Measurements from ENCODE around the gene PLCG1.
A peak's percentile ranks its signal among the peaks of the same experiment; 100 is the strongest.

Gene PLCG1

DNA sequence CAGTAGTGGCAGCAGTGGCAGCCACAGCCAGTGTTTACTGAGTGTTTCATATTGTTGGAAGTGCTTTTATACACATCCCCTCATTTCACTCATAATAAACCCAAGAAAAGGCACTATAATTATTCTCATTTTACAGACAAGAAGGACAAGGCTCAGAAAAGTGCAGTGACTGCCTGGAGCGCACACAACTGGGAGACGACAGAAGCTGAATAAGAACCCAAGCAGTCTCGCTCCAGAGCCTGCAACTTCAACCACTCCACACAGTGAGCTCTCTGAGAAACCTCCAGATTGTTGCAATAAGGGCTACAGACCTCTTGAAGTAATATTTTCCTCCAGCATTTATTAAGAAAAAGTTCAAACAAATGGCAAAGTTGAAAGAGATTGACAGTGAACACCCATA lies 76.9 kb downstream of the PLCG1 start:
- DNase-seq (ENCODE audit: low read depth), result no peak

GRCh38 chr20:41214666-41215065 lies 77.3 kb downstream of the PLCG1 start:
- TF ChIP-seq, protein P1, sequence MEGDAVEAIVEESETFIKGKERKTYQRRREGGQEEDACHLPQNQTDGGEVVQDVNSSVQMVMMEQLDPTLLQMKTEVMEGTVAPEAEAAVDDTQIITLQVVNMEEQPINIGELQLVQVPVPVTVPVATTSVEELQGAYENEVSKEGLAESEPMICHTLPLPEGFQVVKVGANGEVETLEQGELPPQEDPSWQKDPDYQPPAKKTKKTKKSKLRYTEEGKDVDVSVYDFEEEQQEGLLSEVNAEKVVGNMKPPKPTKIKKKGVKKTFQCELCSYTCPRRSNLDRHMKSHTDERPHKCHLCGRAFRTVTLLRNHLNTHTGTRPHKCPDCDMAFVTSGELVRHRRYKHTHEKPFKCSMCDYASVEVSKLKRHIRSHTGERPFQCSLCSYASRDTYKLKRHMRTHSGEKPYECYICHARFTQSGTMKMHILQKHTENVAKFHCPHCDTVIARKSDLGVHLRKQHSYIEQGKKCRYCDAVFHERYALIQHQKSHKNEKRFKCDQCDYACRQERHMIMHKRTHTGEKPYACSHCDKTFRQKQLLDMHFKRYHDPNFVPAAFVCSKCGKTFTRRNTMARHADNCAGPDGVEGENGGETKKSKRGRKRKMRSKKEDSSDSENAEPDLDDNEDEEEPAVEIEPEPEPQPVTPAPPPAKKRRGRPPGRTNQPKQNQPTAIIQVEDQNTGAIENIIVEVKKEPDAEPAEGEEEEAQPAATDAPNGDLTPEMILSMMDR (conservative IDR thresholded peaks at IDR 0.05; ENCODE audit: low read depth, low read length), result no peak
- H3K4me3 ChIP-seq (ENCODE audit: low read depth, low read length), result no peak overlapping the region
- no peak for DNase-seq (ENCODE audit: low read depth)

More for the DNA sequence above, 76.9 kb downstream of the PLCG1 start:
- H3K4me3 ChIP-seq (ENCODE audit: low read depth, low read length), result no peak overlapping the region
- TF ChIP-seq, protein P1 (conservative IDR thresholded peaks at IDR 0.05; ENCODE audit: low read depth, low read length), result no peak

- H3K4me3 ChIP-seq (ENCODE audit: low read depth, low read length), result no peak overlapping the region
- DNase-seq (ENCODE audit: low read depth), result no peak
- TF ChIP-seq, protein P1 (conservative IDR thresholded peaks at IDR 0.05; ENCODE audit: low read depth, low read length), result no peak
Measured at GRCh38 chr20:41217422-41217821, 80.1 kb downstream of the PLCG1 start.

DNA sequence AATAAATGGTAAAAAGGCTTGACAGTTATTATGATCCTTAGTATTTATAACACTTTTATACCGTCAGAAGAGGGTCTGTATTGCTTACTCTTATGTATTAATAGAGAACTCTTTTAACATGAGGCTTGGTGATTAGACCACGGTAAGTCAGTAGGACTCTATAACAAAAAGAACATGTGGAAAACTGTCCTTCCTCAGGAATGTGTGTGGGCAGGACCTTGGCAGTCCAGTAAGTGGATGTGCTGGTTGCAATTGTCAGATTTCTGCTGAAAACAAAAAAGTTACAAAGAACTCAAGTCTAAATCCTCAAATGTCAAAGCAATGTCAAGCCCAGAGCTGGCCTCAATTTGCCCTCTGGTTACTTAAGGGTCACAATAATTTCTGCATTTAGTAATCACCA lies 81.1 kb downstream of the PLCG1 start:
- H3K4me3 ChIP-seq (ENCODE audit: low read depth, low read length), result no peak overlapping the region
- peak; percentile 75 for DNase-seq (ENCODE audit: low read depth)
- TF ChIP-seq, protein P1 (conservative IDR thresholded peaks at IDR 0.05; ENCODE audit: low read depth, low read length), result no peak

- TF ChIP-seq, protein P1 (conservative IDR thresholded peaks at IDR 0.05; ENCODE audit: low read depth, low read length), result no peak
- no peak overlapping the region for H3K4me3 ChIP-seq (ENCODE audit: low read depth, low read length)
- no peak for DNase-seq (ENCODE audit: low read depth)
Measured at GRCh38 chr20:41219824-41220223, 82.5 kb downstream of the PLCG1 start.

DNA sequence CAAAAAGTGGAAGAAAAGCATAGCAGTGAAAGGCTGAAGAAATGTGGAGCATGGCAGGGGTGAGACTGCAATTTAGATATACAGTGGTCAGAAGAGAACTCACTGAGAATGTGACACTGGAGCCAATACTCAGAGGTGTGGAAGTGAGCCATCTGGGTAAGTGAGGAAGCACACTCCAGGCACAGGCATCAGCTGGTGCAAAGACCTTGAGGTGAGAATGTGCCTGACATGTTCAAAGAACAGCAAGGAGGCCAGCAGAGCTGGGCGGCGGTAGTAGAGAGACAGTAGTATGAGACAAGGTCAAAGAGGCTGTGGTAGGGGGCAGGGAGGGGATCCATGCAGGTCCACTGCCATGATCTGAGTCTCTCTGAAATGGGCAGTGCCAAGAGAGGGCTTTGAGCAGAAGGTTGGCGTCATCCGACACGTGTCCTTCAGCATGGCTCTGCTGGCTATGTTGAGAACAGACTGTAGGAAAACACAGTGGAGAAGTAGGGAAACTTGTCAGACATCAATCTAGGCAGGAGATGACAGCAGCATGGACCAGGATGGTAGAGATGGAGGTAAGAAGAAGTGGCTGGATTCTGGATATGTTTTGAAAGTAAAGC lies 84.4 kb downstream of the PLCG1 start:
- no peak overlapping the region for H3K4me3 ChIP-seq (ENCODE audit: low read depth, low read length)
- DNase-seq (ENCODE audit: low read depth), result no peak
- TF ChIP-seq, protein P1 (conservative IDR thresholded peaks at IDR 0.05; ENCODE audit: low read depth, low read length), result no peak

GRCh38 chr20:41222296-41222695 lies 85.0 kb downstream of the PLCG1 start:
- TF ChIP-seq, protein P1 (conservative IDR thresholded peaks at IDR 0.05; ENCODE audit: low read depth, low read length), result no peak
- no peak for DNase-seq (ENCODE audit: low read depth)
- no peak overlapping the region for H3K4me3 ChIP-seq (ENCODE audit: low read depth, low read length)

Data from choroid plexus epithelial cell (primary cell).